Measurements from ENCODE around the gene UBE3C.

DNA sequence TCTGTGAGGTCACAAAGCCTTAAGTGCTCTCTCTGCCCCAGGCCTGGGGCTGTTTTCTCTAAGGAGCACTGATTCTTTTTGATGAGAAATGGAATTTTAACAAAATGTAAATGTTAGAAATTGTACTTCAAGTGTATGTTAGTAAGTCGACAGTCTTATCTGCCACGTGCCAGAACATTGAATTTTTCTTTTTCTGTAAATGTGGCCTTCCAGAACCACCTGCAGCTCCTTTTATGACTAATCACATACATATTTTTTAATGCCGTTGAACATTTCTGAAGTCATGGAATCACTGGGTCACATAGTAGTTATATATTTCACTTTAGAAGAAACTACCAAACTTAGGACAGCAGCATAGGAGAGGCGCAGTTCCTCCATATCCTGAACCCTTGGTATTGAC, 38.0 kb downstream of the UBE3C start:
- TF ChIP-seq CTCF (IDR thresholded peaks at IDR 0.05), result no peak
- no peak for TF ChIP-seq POLR2AphosphoS5 (IDR thresholded peaks at IDR 0.05)
